ENCODE data around the gene NOS1AP.

- TF ChIP-seq EZH2 (IDR thresholded peaks at IDR 0.05; ENCODE audit: low read length, unreplicated experiment) (no peak), CTCF (conservative IDR thresholded peaks at IDR 0.05; ENCODE audit: low read depth, low read length) (no peak), EZH2phosphoT487 (IDR thresholded peaks at IDR 0.05; ENCODE audit: borderline replicate concordance, low read length) (no peak)
Measured at GRCh38 chr1:162042361-162042760, 27.1 kb upstream of the NOS1AP start.
